CD4-positive, alpha-beta T cell treated with Interleukin-2 at 100 ng/mL for 4 hours (primary cell): Measurements from ENCODE around the gene YOD1.

Experiments used
- DNase-seq: peaks from one replicate; pipeline ENCODE4 v3.0.0-alpha.2; 2020; ENCODE audit warnings: low spot score

YOD1 gene

DNA sequence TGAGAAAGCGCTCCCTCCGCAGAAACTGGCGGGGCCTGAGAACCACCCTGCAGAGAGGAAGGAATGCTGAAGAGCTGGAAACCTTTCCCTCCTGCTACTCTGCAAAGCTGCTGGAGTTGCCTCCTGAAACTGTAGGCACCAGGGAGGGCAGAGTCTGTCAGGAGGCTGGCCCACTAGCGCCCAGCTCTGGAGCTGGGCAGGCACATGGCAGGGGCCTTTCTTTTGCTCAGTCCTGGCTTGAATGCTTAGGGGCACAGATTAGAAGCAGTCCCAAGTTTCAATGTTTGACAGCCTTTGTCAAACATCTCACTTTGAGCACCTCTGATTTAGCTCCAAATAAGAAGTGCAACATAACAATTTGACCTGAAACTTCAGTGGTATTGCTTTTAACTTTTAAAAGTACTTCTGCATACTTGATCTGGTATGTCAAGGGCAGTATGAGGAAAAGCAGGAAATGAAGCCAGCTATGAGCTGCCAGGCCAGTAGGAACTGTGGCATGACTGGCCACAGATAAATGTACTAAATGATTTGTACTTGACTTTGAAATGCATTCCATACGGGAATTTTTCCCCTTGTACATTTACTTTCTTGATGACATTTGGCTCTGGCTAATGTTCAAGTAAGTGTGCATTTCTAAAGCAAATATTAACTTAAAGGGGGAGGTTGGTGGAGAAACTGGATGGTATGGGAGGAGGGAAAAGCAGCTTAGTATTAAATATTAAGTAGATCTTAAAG, 25.7 kb downstream of the YOD1 start:
- no peak for DNase-seq

- no peak for DNase-seq
These were observed 26.5 kb downstream of the YOD1 start for GRCh38 chr1:207024202-207025145.

DNA sequence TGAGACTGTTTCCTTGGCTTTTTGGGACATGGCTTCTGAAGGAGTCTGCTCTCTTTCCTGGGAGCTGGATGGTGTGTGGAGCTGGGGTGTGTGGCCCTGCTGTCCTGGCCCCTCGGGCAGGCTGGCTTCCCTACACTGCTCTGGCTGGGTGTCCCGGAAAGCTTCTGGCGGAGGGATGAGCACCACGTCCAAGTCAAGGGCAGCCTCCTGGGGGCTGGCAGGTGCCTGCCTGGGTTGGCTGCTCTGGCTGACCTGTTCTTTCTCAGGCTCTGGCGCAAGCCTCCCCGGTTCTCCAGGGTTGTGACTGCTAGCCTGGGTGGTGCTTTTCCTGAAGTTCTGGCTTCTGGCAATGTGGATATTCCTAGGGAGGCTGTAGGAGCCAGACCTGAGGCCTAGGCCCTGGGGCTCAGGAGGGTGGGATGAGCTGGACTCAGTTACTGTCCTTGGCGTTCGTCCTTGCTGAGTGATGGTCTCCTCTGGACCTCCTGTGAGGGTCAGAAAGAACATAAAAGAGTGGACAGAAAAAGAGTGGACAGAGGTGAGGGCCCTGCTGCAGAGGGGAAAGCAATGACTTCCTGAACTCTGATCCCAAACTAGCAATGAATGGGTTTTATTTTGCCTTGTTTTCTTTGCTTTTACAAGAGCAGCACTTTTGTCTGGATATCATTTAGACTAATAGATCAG, 27.9 kb downstream of the YOD1 start:
- DNase-seq, result no peak

- DNase-seq, result no peak
These were observed 29.0 kb downstream of the YOD1 start for GRCh38 chr1:207021876-207022596.

DNA sequence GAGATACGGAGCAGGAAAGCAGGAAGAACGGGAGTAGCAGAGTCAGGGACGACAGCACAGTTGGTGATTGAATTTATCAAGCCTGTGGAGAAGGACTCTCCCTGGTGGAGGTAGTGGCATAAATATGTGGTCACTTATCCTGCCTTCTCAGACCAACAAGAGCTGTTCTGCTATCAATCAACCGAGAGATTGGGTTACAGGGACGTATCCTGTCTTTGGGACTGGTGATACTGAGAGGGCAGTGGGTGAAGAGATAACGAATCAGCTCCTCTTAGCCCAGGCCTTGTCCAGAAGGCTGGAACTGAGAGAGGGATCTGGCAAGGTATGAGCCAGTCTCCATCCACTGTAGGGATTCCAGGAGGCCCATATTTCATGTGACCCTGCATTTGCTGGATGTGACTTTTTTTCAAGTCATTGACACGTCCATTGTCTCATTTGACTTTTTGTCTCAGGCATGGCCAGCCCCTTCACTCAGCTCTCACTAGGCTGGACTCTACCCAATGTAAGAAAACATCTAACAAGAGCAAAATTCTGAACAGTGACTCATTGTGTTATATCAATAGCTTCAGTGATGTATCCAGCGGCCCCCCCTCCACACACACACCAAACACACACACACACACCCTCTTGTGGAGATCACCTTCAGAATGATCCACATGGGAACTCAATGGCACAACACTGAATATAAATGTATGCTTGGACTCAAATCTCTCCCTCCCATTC, 29.7 kb downstream of the YOD1 start:
- no peak for DNase-seq

- no peak for DNase-seq
These were observed 30.3 kb downstream of the YOD1 start for GRCh38 chr1:207020709-207021107.

DNA sequence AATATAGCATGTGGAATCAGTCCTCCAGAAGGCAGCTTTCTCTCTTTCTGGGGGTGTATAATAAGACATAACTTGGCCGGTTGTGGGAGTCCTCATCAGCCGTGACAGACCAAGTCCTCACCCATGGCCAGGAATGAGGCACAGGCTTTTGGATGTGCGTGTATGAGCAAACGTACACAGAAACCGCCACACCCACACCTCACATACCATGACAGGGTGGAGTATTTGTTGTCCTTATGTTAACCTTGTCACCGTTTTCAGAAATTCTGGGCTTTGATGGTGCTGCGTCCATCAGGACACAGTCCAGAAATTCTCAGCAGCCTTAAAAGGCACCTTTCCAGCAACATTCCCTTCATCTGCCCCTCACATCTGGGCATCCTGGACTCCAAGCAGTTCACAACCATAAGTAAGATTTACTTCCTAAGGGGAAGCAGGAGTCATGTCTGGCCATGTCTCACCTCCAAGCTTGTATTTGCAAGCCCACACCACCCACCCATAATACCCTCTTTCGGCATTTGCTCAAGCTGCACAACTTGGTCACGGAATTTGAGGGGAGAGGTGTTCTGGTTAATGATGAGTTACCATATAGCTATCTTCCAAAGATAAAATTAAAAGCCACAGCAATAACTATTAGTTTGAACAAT, 30.8 kb downstream of the YOD1 start:
- DNase-seq, result no peak

GRCh38 chr1:207019661-207020060, 31.3 kb downstream of the YOD1 start:
- no peak for DNase-seq

GRCh38 chr1:207019161-207019560, 31.8 kb downstream of the YOD1 start:
- DNase-seq, result no peak

DNA sequence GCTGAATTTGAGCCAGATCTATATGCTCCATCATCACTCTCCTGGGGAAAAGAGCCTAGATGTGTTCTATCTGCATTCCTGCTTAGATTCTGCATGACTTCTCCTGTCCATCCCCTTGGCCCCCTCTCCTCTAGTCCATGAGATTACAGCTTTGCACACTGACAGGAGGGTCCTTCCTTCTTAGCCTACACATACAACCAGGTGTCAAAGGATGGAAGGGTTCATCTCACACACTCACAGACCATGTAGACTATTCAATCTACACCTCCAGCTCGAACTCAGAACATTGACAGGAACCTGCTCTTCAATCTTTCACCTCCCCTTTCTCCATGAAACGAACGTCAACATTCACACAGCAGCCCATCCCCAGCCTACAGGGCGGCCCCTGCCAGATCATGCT, 32.3 kb downstream of the YOD1 start:
- no peak for DNase-seq

DNA sequence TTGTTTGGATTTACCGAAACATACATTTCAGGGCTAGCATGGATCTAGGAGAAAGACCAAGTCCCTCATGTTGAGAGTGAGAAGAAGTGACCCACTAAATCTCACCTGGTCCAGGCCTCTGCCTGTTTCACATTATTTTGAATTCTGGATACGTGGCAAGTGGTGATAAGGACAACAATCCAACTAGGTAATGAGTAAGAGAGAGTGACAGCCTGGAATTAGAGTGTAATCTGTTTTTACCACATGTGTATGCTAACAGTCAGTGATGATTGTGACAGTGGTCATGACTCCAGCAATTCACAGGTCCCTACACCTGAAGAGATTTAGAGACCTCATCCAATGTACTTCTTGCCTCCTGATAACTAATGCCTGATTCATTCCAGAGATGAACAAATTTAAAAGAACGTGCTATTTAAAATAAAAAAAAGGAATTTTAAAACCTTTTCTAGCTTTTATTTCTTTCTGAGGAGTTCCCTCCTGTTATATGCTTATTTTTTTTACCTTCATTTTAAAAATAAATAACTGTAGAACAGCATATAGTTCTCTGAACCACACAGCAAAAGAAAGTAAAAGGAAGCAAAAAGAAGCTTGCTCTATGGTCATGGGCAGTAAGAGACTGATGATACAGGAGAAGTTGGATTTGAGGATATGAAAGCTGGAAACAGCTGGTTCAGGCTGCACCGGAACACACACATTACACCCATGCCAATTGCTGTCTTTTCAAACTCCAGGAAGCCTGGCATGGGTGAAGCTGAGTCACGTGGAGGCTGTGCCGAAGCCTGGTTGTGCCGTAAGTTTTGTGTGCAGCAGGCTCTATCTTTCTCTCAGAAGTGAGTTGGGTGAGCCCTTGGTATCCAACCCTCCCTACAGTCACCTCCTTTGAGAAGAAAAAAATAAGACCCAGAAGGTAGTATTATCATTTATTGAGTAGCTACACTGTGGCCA, 33.1 kb downstream of the YOD1 start:
- no peak for DNase-seq

DNA sequence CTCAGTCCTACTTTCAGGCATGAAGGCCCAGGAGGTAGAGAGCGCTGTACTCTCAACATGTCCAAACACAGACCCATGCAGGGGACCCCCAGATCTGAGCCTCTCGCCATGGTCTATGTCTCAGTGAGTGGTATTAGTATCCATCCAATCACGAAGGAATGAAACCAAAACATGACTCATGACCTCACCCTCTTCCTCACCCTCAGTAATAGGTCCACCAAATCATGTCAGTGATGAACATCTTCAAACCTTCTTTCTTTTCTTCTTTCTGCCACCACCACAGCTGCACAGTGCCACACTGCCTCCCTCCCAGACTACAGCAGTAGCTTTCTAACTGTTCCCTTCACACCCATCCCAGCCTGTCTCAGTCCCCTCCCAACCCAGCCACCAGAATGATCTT, 35.2 kb downstream of the YOD1 start:
- no peak for DNase-seq

- no peak for DNase-seq
These were observed 36.3 kb downstream of the YOD1 start for GRCh38 chr1:207014728-207015127.

DNA sequence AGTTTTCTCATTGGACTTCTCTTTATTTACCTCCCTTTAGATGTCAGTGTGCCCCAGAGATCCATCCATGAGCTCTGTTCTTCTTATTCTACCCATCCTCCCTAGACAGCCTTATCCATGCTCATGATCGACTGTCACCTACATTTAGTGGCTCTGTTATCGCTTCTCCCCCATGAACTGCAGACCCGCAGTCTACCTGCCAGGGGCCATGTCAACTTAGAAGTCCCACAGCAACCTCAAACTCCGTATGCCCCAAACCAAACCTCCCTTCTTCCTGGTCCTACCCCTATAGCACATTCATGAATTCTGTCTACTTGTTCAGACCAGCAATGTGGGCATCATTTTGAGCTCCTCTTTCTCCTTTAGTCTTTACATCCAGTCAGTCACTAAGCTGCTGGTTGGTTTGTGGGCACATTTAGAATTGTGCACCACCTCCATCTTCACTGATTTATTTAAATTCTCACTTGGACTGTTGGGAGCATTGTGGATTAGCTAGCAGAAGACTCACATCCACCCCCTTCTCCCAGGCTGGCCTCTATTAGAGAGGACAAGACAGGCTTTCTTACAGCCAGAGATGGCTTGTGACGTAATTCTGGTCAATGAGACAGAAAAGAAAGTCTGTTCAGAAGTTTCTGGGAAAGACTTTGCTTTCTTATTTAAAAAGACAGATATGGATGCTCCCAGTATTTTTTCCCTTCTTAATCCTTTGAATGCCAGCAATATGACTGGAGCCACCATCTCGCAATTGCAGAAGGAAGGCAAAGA, 37.5 kb downstream of the YOD1 start:
- no peak for DNase-seq

GRCh38 chr1:207010726-207011125, 40.3 kb downstream of the YOD1 start:
- no peak for DNase-seq

GRCh38 chr1:207009945-207010344, 41.1 kb downstream of the YOD1 start:
- no peak for DNase-seq

DNA sequence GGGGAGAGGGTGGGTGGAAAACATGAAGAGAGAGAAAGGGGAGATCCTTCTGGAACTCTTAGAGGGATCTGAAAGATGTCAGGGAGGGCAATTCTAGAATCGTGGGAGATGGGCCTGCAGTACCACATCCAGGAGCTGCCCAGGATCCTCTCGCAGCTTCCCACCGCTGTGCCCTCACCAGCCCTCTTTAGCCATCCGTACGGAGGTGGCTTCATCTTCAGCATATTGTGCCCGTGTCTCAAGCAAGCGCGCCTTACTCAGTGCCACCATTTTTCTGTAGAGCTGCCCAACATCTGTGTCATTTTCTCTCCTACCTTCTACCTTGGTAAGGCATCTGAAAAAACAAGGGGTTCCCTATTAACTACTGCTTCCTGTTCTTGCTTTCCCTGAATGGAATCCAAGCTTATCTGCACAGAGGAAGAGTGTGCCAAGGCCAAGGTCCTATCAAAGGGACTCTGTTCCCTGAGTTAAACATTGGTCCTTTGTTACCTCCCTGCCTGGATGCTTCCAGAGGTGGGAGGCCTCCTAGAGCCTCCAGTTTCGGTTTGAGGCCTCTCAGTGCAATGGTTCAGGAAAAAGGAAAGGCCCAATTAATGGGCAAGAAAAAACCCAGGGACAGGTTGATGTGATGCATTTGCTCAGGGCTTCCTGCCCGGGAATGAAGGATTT, 41.7 kb downstream of the YOD1 start:
- no peak for DNase-seq

DNA sequence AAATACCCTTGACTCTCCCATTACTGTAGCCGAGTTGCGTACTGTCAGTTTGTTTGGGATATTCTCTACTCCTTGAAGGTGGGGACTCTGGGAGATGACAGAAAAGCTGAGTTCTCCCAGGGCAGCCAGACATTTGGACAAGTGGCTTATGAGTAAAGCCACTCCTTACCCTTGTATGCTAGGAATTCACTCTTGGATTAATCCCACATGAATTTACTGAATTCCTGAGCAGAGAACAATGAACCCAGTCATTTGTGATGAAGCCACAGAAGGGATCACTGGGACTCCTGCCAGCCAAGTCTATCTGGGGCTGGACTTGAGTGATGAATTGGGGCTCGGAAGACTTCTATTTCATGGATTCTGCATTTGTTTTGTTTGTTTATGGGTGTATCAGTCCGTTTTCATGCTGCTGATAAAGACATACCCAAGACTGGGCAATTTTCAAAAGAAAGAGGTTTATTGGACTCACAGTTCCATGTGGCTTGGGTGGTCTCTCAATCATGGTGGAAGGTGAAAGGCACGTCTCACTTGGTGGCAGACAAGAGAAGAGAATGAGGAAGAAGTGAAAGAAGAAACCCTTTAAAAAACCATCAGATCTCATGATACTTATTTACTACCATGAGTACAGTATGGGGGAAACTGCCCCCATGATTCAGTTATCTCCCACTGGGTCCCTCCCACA, 43.5 kb downstream of the YOD1 start:
- DNase-seq, result no peak
